Activated effector memory CD4-positive, alpha-beta T cell treated with anti-CD3 and anti-CD28 coated beads, Interleukin-2, amount 50 U/mL, for 16 hours (primary cell): ENCODE measurements around the gene FAM185A.
"Not testable (repeated sequence)": the region's sequence is repeated elsewhere in the genome, so short reads cannot be mapped to it uniquely, and the experiment has no call there.

ENCODE experiments used
- DNase-seq: peaks from one replicate; pipeline ENCODE4 v3.0.0-alpha.2; 2020

FAM185A gene

GRCh38 chr7:102748605-102749444 lies at the start of gene FAM185A:
TSS of gene FAM185A (plus strand) at chr7:102748999. CDS start at chr7:102749208, 209 bp downstream.
- peak; percentile 98 for DNase-seq

GRCh38 chr7:102713011-102713690 lies 35.6 kb upstream of the FAM185A start:
- not testable (repeated sequence) for DNase-seq

- DNase-seq: not testable (repeated sequence)
Observed at GRCh38 chr7:102713691-102714080, 35.1 kb upstream of the FAM185A start.

- not testable (repeated sequence) for DNase-seq
Observed at GRCh38 chr7:102714774-102715522, 33.9 kb upstream of the FAM185A start.

GRCh38 chr7:102715718-102716117 lies 33.1 kb upstream of the FAM185A start:
- not testable (repeated sequence) for DNase-seq

GRCh38 chr7:102718491-102718890 lies 30.3 kb upstream of the FAM185A start:
- DNase-seq: not testable (repeated sequence)

GRCh38 chr7:102726170-102726569 lies 22.6 kb upstream of the FAM185A start:
- not testable (repeated sequence) for DNase-seq

GRCh38 chr7:102729670-102730069 lies 19.1 kb upstream of the FAM185A start:
- DNase-seq: not testable (repeated sequence)

GRCh38 chr7:102730431-102730830 lies 18.4 kb upstream of the FAM185A start:
- DNase-seq: not testable (repeated sequence)

GRCh38 chr7:102742002-102742771 lies 6.6 kb upstream of the FAM185A start:
- not testable (repeated sequence) for DNase-seq

GRCh38 chr7:102743861-102744260 lies 4.9 kb upstream of the FAM185A start:
- DNase-seq: not testable (repeated sequence)

- DNase-seq: not testable (repeated sequence)
Observed at GRCh38 chr7:102745494-102746288, 3.1 kb upstream of the FAM185A start.

GRCh38 chr7:102749445-102749786 lies 617 bp downstream of the FAM185A start:
- DNase-seq: not testable (repeated sequence)

- not testable (repeated sequence) for DNase-seq
Observed at GRCh38 chr7:102758227-102758626, 9.4 kb downstream of the FAM185A start.

GRCh38 chr7:102759934-102760333 lies 11.1 kb downstream of the FAM185A start:
- not testable (repeated sequence) for DNase-seq

GRCh38 chr7:102761234-102761633 lies 12.4 kb downstream of the FAM185A start:
- not testable (repeated sequence) for DNase-seq

- not testable (repeated sequence) for DNase-seq
Observed at GRCh38 chr7:102763295-102763905, 14.6 kb downstream of the FAM185A start.

GRCh38 chr7:102769657-102770192 lies 20.9 kb downstream of the FAM185A start:
- DNase-seq: not testable (repeated sequence)

GRCh38 chr7:102770467-102770866 lies 21.7 kb downstream of the FAM185A start:
- DNase-seq: not testable (repeated sequence)

GRCh38 chr7:102776217-102776616 lies 27.4 kb downstream of the FAM185A start:
- not testable (repeated sequence) for DNase-seq

- not testable (repeated sequence) for DNase-seq
Observed at GRCh38 chr7:102778663-102779062, 29.9 kb downstream of the FAM185A start.
